ENCODE measurements around the gene ZFHX2.
"Not testable (repeated sequence)": the region's sequence is repeated elsewhere in the genome, so short reads cannot be mapped to it uniquely, and the experiment has no call there.

ZFHX2 gene

GRCh38 chr14:23538785-23539184, 12.8 kb downstream of the ZFHX2 start:
- peak; percentile 62 for DNase-seq

- peak; percentile 86 for DNase-seq
Measured at GRCh38 chr14:23538050-23538718, 13.4 kb downstream of the ZFHX2 start.

- peak; percentile 93 for DNase-seq
Measured at GRCh38 chr14:23537351-23538049, 14.1 kb downstream of the ZFHX2 start.

- not testable (repeated sequence) for DNase-seq
Measured at GRCh38 chr14:23536906-23537305, 14.7 kb downstream of the ZFHX2 start.

- no peak for DNase-seq
Measured at GRCh38 chr14:23536494-23536893, 15.1 kb downstream of the ZFHX2 start.

- DNase-seq = no peak
Measured at GRCh38 chr14:23535943-23536342, 15.6 kb downstream of the ZFHX2 start.

GRCh38 chr14:23533652-23534435, 17.7 kb downstream of the ZFHX2 start:
- DNase-seq = no peak

- DNase-seq = no peak
Measured at GRCh38 chr14:23532658-23533057, 18.9 kb downstream of the ZFHX2 start.

GRCh38 chr14:23531391-23531790, 20.2 kb downstream of the ZFHX2 start:
- no peak for DNase-seq

GRCh38 chr14:23530375-23531055, 21.1 kb downstream of the ZFHX2 start:
- DNase-seq = no peak

GRCh38 chr14:23529016-23529415, 22.5 kb downstream of the ZFHX2 start:
- DNase-seq = no peak

- no peak for DNase-seq
Measured at GRCh38 chr14:23528555-23528954, 23.0 kb downstream of the ZFHX2 start.

- no peak for DNase-seq
Measured at GRCh38 chr14:23525611-23526010, 26.0 kb downstream of the ZFHX2 start.

- DNase-seq = no peak
Measured at GRCh38 chr14:23524954-23525353, 26.6 kb downstream of the ZFHX2 start.

- no peak for DNase-seq
Measured at GRCh38 chr14:23523229-23524016, 28.1 kb downstream of the ZFHX2 start.

- DNase-seq = no peak
Measured at GRCh38 chr14:23522643-23523198, 28.8 kb downstream of the ZFHX2 start.

GRCh38 chr14:23521785-23522640, 29.6 kb downstream of the ZFHX2 start:
- DNase-seq = no peak

GRCh38 chr14:23520899-23521533, 30.5 kb downstream of the ZFHX2 start:
- no peak for DNase-seq

GRCh38 chr14:23518709-23519108, 32.9 kb downstream of the ZFHX2 start:
- no peak for DNase-seq

- DNase-seq = no peak
Measured at GRCh38 chr14:23517650-23518326, 33.8 kb downstream of the ZFHX2 start.
